MCF 10A (cell line): Measurements from ENCODE around the gene PRELID2. TPM values are rescaled to one million over a fixed set of nuclear protein-coding genes. Genes with fewer than 3 reads are reported as not detected.

ENCODE experiments used
- Bru-seq: library from RNA; stranded (reverse); fragments of 400-500 nt; gene quantifications from one replicate; lab custom pipeline; 2021; lab: Mats Ljungman, UMichigan
- BruChase-seq, 2 experiments: library from RNA; stranded (reverse); fragments of 400-500 nt; gene quantifications; one replicate each; lab custom pipeline; 2021; lab: Mats Ljungman, UMichigan
- BruUV-seq: library from RNA; stranded (reverse); fragments of 400-500 nt; replicated peaks from 2 replicates; lab custom pipeline; 2021; lab: Mats Ljungman, UMichigan
- CTCF ChIA-PET: fragments of 300-600 bp; sonication (Branson Sonifier 250); formaldehyde crosslinking; extraction: SDS; loops from one replicate; lab custom pipeline; 2021; ENCODE audit warnings: antibody characterized with exemption, inconsistent platforms; lab: Yijun Ruan, JAX
- POLR2A ChIA-PET: fragments of 300-600, 350-650 bp; sonication (Branson Sonifier 250); formaldehyde crosslinking; extraction: SDS; loops from one replicate; lab custom pipeline; 2020; ENCODE audit warnings: antibody characterized with exemption, inconsistent platforms; lab: Yijun Ruan, JAX
- DNase-seq: peaks from one replicate; pipeline ENCODE4 v3.0.0-alpha.2; 2018; ENCODE audit not compliant: unreplicated experiment
- H3K27ac Mint-ChIP-seq: one replicate; pipeline ENCODE4 v1.8.0; 2022; ENCODE audit warnings: mild to moderate bottlenecking, low read depth, mixed read lengths; ENCODE audit not compliant: unreplicated experiment
- H3K27me3 Mint-ChIP-seq: one replicate; pipeline ENCODE4 v1.8.0; 2022; ENCODE audit warnings: mixed read lengths; ENCODE audit not compliant: insufficient read depth, unreplicated experiment
- H3K36me3 Mint-ChIP-seq: one replicate; pipeline ENCODE4 v1.8.0; 2022; ENCODE audit warnings: mild to moderate bottlenecking, moderate library complexity, mixed read lengths; ENCODE audit not compliant: insufficient read depth, unreplicated experiment
- H3K4me1 Mint-ChIP-seq: one replicate; pipeline ENCODE4 v1.8.0; 2022; ENCODE audit warnings: mixed read lengths; ENCODE audit not compliant: insufficient read depth, unreplicated experiment
- H3K4me3 Mint-ChIP-seq: one replicate; pipeline ENCODE4 v1.8.0; 2022; ENCODE audit warnings: mild to moderate bottlenecking, moderate library complexity, mixed read lengths; ENCODE audit not compliant: unreplicated experiment
- H3K9me3 Mint-ChIP-seq: one replicate; pipeline ENCODE4 v1.8.0; 2022; ENCODE audit warnings: mixed read lengths; ENCODE audit not compliant: unreplicated experiment
- intact Hi-C: fragments of 100-400 bp; cut with micrococcal nuclease; formaldehyde crosslinking; loops from 2 replicates; pipeline ENCODE4 v1.14.1; 2022
- long read RNA-seq: library from polyadenylated mRNA; stranded (forward); transcript quantifications from one replicate; pipeline ENCODE4 v2.0.0, GENCODE V29; 2022
- total RNA-seq: library from RNA; stranded (reverse); gene quantifications from 2 replicates; pipeline ENCODE4 v1.2.3, GENCODE V29; 2022
- TF ChIP-seq, protein P1 (sequence below): fragments of 200-600 bp; IDR thresholded peaks from one replicate; pipeline ENCODE4 v1.8.0; 2022; ENCODE audit warnings: antibody characterized with exemption, mild to moderate bottlenecking; ENCODE audit not compliant: unreplicated experiment

Gene PRELID2
- total RNA-seq (11.4 and 11.7 TPM in 2 replicates), Bru-seq, nascent RNA (percentile 54 among the genes with signal in this experiment), BruChase-seq, experiment 1, labeled RNA remaining after a 6-hour chase (percentile 42 among the genes with signal in this experiment), BruChase-seq, experiment 2, labeled RNA remaining after a 2-hour chase (percentile 52 among the genes with signal in this experiment)
- long read RNA-seq, transcript PRELID2-204 (7 exons, 738 nt) = major isoform, 5 of 22 reads
- long read RNA-seq, partial matches to known transcripts = 0 of 22 reads
- long read RNA-seq, other reads (novel, unspliced or antisense) = 13 of 22 reads

DNA sequence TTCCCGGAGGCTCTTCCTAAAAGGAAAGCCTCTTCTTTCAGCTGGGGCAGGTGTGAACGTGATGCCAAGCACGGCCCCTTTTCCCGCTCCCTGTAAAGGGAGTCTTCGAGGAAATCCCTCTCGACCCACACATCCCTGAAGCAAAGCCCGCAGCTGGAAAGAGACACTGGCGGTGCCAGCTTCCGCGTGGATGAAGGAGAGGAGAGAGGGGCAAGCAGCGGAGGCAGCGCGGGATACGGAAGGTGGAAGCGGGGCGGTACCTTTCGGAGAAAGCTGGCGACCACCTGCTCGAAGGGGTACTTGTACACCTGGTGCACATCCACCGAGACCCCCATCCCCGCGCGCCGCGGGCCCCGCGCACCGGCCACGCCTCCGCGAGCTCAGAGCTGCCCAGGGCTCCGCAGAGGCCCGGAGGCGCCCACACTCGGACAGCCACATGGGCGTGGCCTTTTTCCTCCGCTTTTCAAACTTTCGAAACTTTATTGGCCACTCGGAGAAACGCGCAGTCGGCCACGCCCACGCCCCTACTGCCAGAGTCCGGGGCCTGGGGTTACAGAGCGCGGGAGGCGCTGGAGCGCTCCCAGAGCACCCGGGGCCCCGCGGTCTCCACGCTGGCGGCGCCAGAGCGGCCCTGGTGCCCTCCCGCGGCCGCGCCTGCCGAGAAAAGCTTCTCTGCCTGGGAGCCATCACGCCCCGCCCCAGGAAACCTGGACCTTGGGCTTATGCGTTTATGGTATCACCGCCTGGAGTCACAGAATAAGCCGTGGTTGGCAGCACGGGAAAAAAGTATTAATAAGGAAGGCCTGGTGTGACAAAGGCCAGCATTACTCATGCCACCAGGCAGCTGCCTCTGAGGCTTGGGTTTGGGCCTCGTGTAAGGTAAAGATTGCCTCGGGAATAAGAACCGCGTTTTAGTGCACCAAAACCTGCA, at the start of gene PRELID2:
Gene PRELID2 (minus strand): TSS at position 426 of the 931 bp plus-strand sequence. CDS start 91 bp downstream, at position 335.
- Mint-ChIP-seq H3K36me3 (no peaks in the 10 kb centered on the region), H3K4me1 (peaks cover 35% of the 10 kb centered on the region), H3K27ac (no peak within 1 kb of the TSS), H3K27me3 (no peaks in the 10 kb centered on the region), H3K9me3 (no peaks in the 10 kb centered on the region), H3K4me3 (peak within 1 kb of the TSS; percentile 73)
- peak; percentile 94 for DNase-seq
- intact Hi-C loops = loop anchor here (2.0 kb wide), 2 partner anchors 54 to 214 kb away; no protein-coding TSS in a partner anchor
- BruUV-seq = no TSS peak
- POLR2A ChIA-PET = interaction anchor here (0.6 to 2.4 kb wide), 19 partner anchors 9 to 206 kb away, joined by 3 to 16 read pairs (median 4); partner anchors contain the start of gene SH3RF2
- CTCF ChIA-PET = interaction anchor here (0.5 to 2.8 kb wide), 29 partner anchors 9 to 908 kb away, joined by 3 to 33 read pairs (median 4); no protein-coding TSS in a partner anchor
- TF ChIP-seq, protein P1, sequence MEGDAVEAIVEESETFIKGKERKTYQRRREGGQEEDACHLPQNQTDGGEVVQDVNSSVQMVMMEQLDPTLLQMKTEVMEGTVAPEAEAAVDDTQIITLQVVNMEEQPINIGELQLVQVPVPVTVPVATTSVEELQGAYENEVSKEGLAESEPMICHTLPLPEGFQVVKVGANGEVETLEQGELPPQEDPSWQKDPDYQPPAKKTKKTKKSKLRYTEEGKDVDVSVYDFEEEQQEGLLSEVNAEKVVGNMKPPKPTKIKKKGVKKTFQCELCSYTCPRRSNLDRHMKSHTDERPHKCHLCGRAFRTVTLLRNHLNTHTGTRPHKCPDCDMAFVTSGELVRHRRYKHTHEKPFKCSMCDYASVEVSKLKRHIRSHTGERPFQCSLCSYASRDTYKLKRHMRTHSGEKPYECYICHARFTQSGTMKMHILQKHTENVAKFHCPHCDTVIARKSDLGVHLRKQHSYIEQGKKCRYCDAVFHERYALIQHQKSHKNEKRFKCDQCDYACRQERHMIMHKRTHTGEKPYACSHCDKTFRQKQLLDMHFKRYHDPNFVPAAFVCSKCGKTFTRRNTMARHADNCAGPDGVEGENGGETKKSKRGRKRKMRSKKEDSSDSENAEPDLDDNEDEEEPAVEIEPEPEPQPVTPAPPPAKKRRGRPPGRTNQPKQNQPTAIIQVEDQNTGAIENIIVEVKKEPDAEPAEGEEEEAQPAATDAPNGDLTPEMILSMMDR = no peak

DNA sequence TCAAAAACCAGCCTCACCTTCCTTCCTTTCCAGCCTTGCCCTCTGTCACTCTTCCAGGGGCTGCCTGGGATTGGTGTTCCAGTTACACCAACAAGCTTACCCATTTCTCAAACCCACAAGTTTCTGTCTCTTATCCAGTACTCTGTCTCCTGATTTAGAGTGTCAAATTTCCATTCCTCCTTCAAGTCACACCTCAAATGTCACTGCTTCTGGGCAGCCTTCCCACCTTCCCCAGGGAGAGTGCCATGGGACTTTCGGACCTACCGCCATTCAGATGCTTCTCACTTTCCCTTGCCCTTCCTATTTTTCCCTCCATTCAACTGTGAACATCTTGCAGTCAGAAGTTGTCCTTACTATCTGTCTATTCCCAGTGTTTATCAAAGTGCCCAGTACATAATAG, 39.6 kb upstream of the PRELID2 start:
- peaks cover 2% of the 10 kb centered on the region for H3K9me3 Mint-ChIP-seq
- DNase-seq = no peak
- H3K4me1 Mint-ChIP-seq = no peaks in the 10 kb centered on the region
- TF ChIP-seq, protein P1 = no peak
- ChIA-PET CTCF (interaction anchor here (3.1 kb wide), 1 partner anchor 14 kb away, joined by 22 read pairs; no protein-coding TSS in a partner anchor), POLR2A (interaction anchor here (1.0 kb wide), 1 partner anchor 14 kb away, joined by 4 read pairs; no protein-coding TSS in a partner anchor)
- no peaks in the 10 kb centered on the region for H3K36me3 Mint-ChIP-seq
- no peak overlapping the region for H3K27ac Mint-ChIP-seq
- no peaks in the 10 kb centered on the region for H3K27me3 Mint-ChIP-seq
- intact Hi-C loops = no loop called here
- no peak overlapping the region for H3K4me3 Mint-ChIP-seq
- no TSS peak for BruUV-seq

DNA sequence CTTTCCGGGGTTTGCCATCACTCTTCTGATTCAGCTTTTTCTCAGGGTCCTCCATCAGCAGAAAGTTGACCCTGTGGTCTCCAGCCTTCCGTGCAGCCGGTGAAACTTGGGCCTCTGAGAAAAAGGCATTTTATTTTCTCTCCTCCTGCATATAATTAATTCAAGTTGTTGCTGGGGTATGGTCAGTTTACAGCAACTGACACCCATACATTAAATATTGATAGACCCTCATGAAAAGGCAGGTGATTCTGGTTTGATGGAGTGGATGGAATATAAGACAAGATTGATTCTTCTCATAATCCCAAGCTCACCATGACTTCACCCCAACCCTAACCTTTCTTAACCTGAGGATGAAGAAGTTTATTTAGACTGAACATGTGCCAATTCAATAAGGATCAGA, 37.8 kb upstream of the PRELID2 start, which contains the start of gene GRXCR2:
Gene GRXCR2 (minus strand): TSS at position 101 of the 400 bp plus-strand sequence. CDS start 46 bp downstream, at position 55.
- H3K4me1 Mint-ChIP-seq = no peaks in the 10 kb centered on the region
- H3K9me3 Mint-ChIP-seq = no peaks in the 10 kb centered on the region
- CTCF ChIA-PET = interaction anchor here (1.3 to 1.7 kb wide), 2 partner anchors 16 to 35 kb away, joined by 3 to 7 read pairs; no protein-coding TSS in a partner anchor
- no peaks in the 10 kb centered on the region for H3K27me3 Mint-ChIP-seq
- POLR2A ChIA-PET = no interaction called here
- intact Hi-C loops = no loop called here
- no peak within 1 kb of the TSS for H3K27ac Mint-ChIP-seq
- no TSS peak for BruUV-seq
- H3K36me3 Mint-ChIP-seq = no peaks in the 10 kb centered on the region
- TF ChIP-seq, protein P1 = no peak
- no peak within 1 kb of the TSS for H3K4me3 Mint-ChIP-seq
- no peak for DNase-seq
